ENCODE measurements around the gene SLC7A8. TPM values are rescaled to one million over a fixed set of nuclear protein-coding genes. Genes with fewer than 3 reads are reported as not detected.

The SLC7A8 gene
- total RNA-seq, 1 experiment from 2014 or later = 3.8 TPM

GRCh38 chr14:23182372-23183157 lies 895 bp downstream of the SLC7A8 start:
- no peaks in the 10 kb centered on the region for H4K20me1 ChIP-seq (ENCODE audit: low read length)
- no peaks in the 10 kb centered on the region for H3K36me3 ChIP-seq (ENCODE audit: low read depth, low read length)
- no peak overlapping the region for H3K27ac ChIP-seq (ENCODE audit: low read length)
- CTCF ChIA-PET = interaction anchor here (6.3 kb wide), 1 partner anchor 61 kb away, joined by 84 read pairs; no protein-coding TSS in a partner anchor
- peaks cover 4% of the 10 kb centered on the region; the same call in 1 of the 2 replicates for H3K27me3 ChIP-seq (ENCODE audit: low read length)
- no peaks in the 10 kb centered on the region for H3K9me3 ChIP-seq (ENCODE audit: low read length)
- H2AFZ ChIP-seq (ENCODE audit: low read length) = peak overlapping the region; percentile 95
- peak overlapping the region; percentile 97 for H3K4me2 ChIP-seq (ENCODE audit: low read length)
- TF ChIP-seq EZH2 (IDR thresholded peaks at IDR 0.05; ENCODE audit: low read length, unreplicated experiment) = no peak
- no peak for TF ChIP-seq EZH2phosphoT487 (IDR thresholded peaks at IDR 0.05; ENCODE audit: borderline replicate concordance, low read length)
- TF ChIP-seq CTCF (conservative IDR thresholded peaks at IDR 0.05; ENCODE audit: low read depth, low read length) = no peak
- DNase-seq (peak; percentile 35), ATAC-seq (0 out of 2 replicates have a peak, but pooled peaks have one; percentile 27)
- H3K9ac ChIP-seq (ENCODE audit: low read length) = no peak overlapping the region
- POLR2A ChIA-PET (ENCODE audit: unreplicated experiment) = no interaction called here
- no TSS peak for BruUV-seq (replicated peaks)
- peak overlapping the region; percentile 76 for H3K4me3 ChIP-seq (ENCODE audit: low read length)
- intact Hi-C loops (cut with micrococcal nuclease) = loop anchor here (10.0 kb wide), 1 partner anchor 198 kb away; the partner anchor contains the start of gene AJUBA
- H3K79me2 ChIP-seq (ENCODE audit: low read length) = no peaks in the 10 kb centered on the region
- H3K4me1 ChIP-seq (ENCODE audit: insufficient read depth, low read length) = peaks cover 13% of the 10 kb centered on the region
- H3K9me2 ChIP-seq (replicated peaks; ENCODE audit: low read length) = no peaks in the 10 kb centered on the region
- H3F3A ChIP-seq (ENCODE audit: low read length, unreplicated experiment) = no peaks in the 10 kb centered on the region

- Histone ChIP-seq H3K9me3 (ENCODE audit: low read length) (no peaks in the 10 kb centered on the region), H3K4me3 (ENCODE audit: low read length) (peak overlapping the region; percentile 76), H3K4me2 (ENCODE audit: low read length) (peak overlapping the region; percentile 97; the same call in 1 of the 2 replicates), H2AFZ (ENCODE audit: low read length) (no peak overlapping the region), H3K9me2 (replicated peaks; ENCODE audit: low read length) (no peaks in the 10 kb centered on the region), H3K79me2 (ENCODE audit: low read length) (no peaks in the 10 kb centered on the region), H4K20me1 (ENCODE audit: low read length) (no peaks in the 10 kb centered on the region), H3K27ac (ENCODE audit: low read length) (no peak overlapping the region), H3K36me3 (ENCODE audit: low read depth, low read length) (no peaks in the 10 kb centered on the region), H3K9ac (ENCODE audit: low read length) (no peak overlapping the region), H3F3A (ENCODE audit: low read length, unreplicated experiment) (no peaks in the 10 kb centered on the region), H3K27me3 (ENCODE audit: low read length) (peaks cover 4% of the 10 kb centered on the region; the same call in 1 of the 2 replicates), H3K4me1 (ENCODE audit: insufficient read depth, low read length) (peaks cover 13% of the 10 kb centered on the region)
- CTCF ChIA-PET = interaction anchor here (6.3 kb wide), 1 partner anchor 60 kb away, joined by 84 read pairs; no protein-coding TSS in a partner anchor
- no TSS peak for BruUV-seq (replicated peaks)
- intact Hi-C loops (cut with micrococcal nuclease) = loop anchor here (10.0 kb wide), 1 partner anchor 197 kb away; the partner anchor contains the start of gene AJUBA
- POLR2A ChIA-PET (ENCODE audit: unreplicated experiment) = no interaction called here
- TF ChIP-seq CTCF (conservative IDR thresholded peaks at IDR 0.05; ENCODE audit: low read depth, low read length) (no peak), EZH2phosphoT487 (IDR thresholded peaks at IDR 0.05; ENCODE audit: borderline replicate concordance, low read length) (no peak), EZH2 (IDR thresholded peaks at IDR 0.05; ENCODE audit: low read length, unreplicated experiment) (no peak)
- no peak for DNase-seq
- no peak for ATAC-seq
These were observed 1.5 kb downstream of the SLC7A8 start for GRCh38 chr14:23181946-23182345.

GRCh38 chr14:23181453-23181852 lies 2.0 kb downstream of the SLC7A8 start:
- Histone ChIP-seq H3K79me2 (ENCODE audit: low read length) (no peaks in the 10 kb centered on the region), H3K27me3 (ENCODE audit: low read length) (peaks cover 4% of the 10 kb centered on the region; the same call in 1 of the 2 replicates), H3K27ac (ENCODE audit: low read length) (no peak overlapping the region), H3K9me2 (replicated peaks; ENCODE audit: low read length) (no peaks in the 10 kb centered on the region), H3K36me3 (ENCODE audit: low read depth, low read length) (no peaks in the 10 kb centered on the region), H2AFZ (ENCODE audit: low read length) (no peak overlapping the region), H3K4me3 (ENCODE audit: low read length) (no peak overlapping the region), H4K20me1 (ENCODE audit: low read length) (no peaks in the 10 kb centered on the region), H3K4me1 (ENCODE audit: insufficient read depth, low read length) (peaks cover 13% of the 10 kb centered on the region), H3K4me2 (ENCODE audit: low read length) (no peak overlapping the region), H3K9ac (ENCODE audit: low read length) (no peak overlapping the region), H3K9me3 (ENCODE audit: low read length) (no peaks in the 10 kb centered on the region), H3F3A (ENCODE audit: low read length, unreplicated experiment) (no peaks in the 10 kb centered on the region)
- CTCF ChIA-PET = no interaction called here
- no peak for ATAC-seq
- no peak for DNase-seq
- no TSS peak for BruUV-seq (replicated peaks)
- POLR2A ChIA-PET (ENCODE audit: unreplicated experiment) = no interaction called here
- intact Hi-C loops (cut with micrococcal nuclease) = loop anchor here (10.0 kb wide), 1 partner anchor 197 kb away; the partner anchor contains the start of gene AJUBA
- no peak for TF ChIP-seq EZH2phosphoT487 (IDR thresholded peaks at IDR 0.05; ENCODE audit: borderline replicate concordance, low read length)
- TF ChIP-seq CTCF (conservative IDR thresholded peaks at IDR 0.05; ENCODE audit: low read depth, low read length) = no peak
- no peak for TF ChIP-seq EZH2 (IDR thresholded peaks at IDR 0.05; ENCODE audit: low read length, unreplicated experiment)

Data from PC-3 (cell line).